Keratinocyte (primary cell): ENCODE data around the gene EXOC3L2. TPM values are rescaled to one million over a fixed set of nuclear protein-coding genes. Genes with fewer than 3 reads are reported as not detected.
A peak's percentile ranks its signal among the peaks of the same experiment; 100 is the strongest.

ENCODE experiments used
- DNase-seq: peaks from one replicate; pipeline ENCODE4 v3.0.0-alpha.2; 2011; ENCODE audit warnings: low read depth, missing footprints, low spot score
- FAIRE-seq: peaks from 2 replicates; lab custom pipeline; 2011; peaks lifted over from hg19 to GRCh38; lab: Jason Lieb, UNC
- H2AFZ ChIP-seq: 2 replicates; pipeline ENCODE4 v1.6.0; 2012; ENCODE audit warnings: low read length, control low read depth, inconsistent platforms; ENCODE audit not compliant: control insufficient read depth
- H3K27ac ChIP-seq: 2 replicates; pipeline ENCODE4 v1.5.1; 2011; ENCODE audit warnings: low read length; ENCODE audit not compliant: control insufficient read depth, insufficient read depth
- H3K27me3 ChIP-seq: 3 replicates; pipeline ENCODE4 v1.6.0; 2011; ENCODE audit warnings: low read length; ENCODE audit not compliant: control insufficient read depth, insufficient read depth; ENCODE audit errors: extremely low read depth
- H3K36me3 ChIP-seq, 2 experiments: 2 replicates in 1 of 2; 3 replicates in 1 of 2; pipeline ENCODE4 v1.5.1; 2011; ENCODE audit warnings: low read length in 2 of 2, mild to moderate bottlenecking in 1 of 2; ENCODE audit not compliant: control insufficient read depth in 2 of 2, insufficient read depth in 2 of 2; ENCODE audit errors: extremely low read depth in 1 of 2
- H3K4me1 ChIP-seq: 3 replicates; pipeline ENCODE4 v1.5.1; 2011; ENCODE audit warnings: low read length; ENCODE audit not compliant: control insufficient read depth, insufficient read depth; ENCODE audit errors: extremely low read depth
- H3K4me2 ChIP-seq: 3 replicates; pipeline ENCODE4 v1.6.0; 2011; ENCODE audit warnings: low read depth, low read length; ENCODE audit not compliant: control insufficient read depth, insufficient read depth; ENCODE audit errors: extremely low read depth
- H3K4me3 ChIP-seq, 3 experiments: fragments of 200-600 bp in 1 of 3; sonication (generic) in 1 of 3; 2 replicates in 2 of 3; 3 replicates in 1 of 3; pipeline ENCODE4 v1.5.1; 2011 to 2016; ENCODE audit warnings: low read length in 3 of 3, mild to moderate bottlenecking in 3 of 3, control low read depth in 2 of 3, inconsistent platforms in 1 of 3, low read depth in 1 of 3, mixed read lengths in 1 of 3, mixed run types in 1 of 3, moderate library complexity in 1 of 3; ENCODE audit not compliant: control insufficient read depth in 2 of 3, insufficient read depth in 2 of 3; ENCODE audit errors: extremely low read depth in 1 of 3
- H3K79me2 ChIP-seq: 2 replicates; pipeline ENCODE4 v1.6.0; 2012; ENCODE audit warnings: low read length; ENCODE audit not compliant: control insufficient read depth, insufficient read depth
- H3K9ac ChIP-seq: 3 replicates; pipeline ENCODE4 v1.6.0; 2011; ENCODE audit warnings: low read length; ENCODE audit not compliant: control insufficient read depth, insufficient read depth; ENCODE audit errors: extremely low read depth
- H3K9me1 ChIP-seq: 3 replicates; pipeline ENCODE4 v1.6.0; 2011; ENCODE audit warnings: low read length; ENCODE audit not compliant: control insufficient read depth, insufficient read depth; ENCODE audit errors: extremely low read depth
- H3K9me3 ChIP-seq: 2 replicates; pipeline ENCODE4 v1.5.1; 2012; ENCODE audit warnings: low read depth, low read length; ENCODE audit not compliant: control insufficient read depth
- H4K20me1 ChIP-seq: 3 replicates; pipeline ENCODE4 v1.6.0; 2011; ENCODE audit warnings: low read length; ENCODE audit not compliant: control insufficient read depth, insufficient read depth; ENCODE audit errors: extremely low read depth
- EZH2 ChIP-seq: IDR thresholded peaks from one replicate; pipeline ENCODE4 v1.6.1; 2012; ENCODE audit warnings: inconsistent platforms, mild to moderate bottlenecking, low read length, moderate library complexity
- dilution Hi-C: fragments of 300-500 bp; cut with MboI; formaldehyde crosslinking; loops from one replicate; pipeline ENCODE4 v1.7.0; 2020; ENCODE audit warnings: low sequenced_read_pairs; ENCODE audit not compliant: extremely low pct_ligation_motif_present
- polyA plus RNA-seq, 5 experiments: library from polyadenylated mRNA; depleted of rRNA in 3 of 5; stranded (reverse) in 3 of 5; stranded (forward) in 1 of 5; unstranded in 1 of 5; fragments of >200 nt; gene quantifications; 1 replicate in 1 of 5; 2 replicates in 3 of 5; 3 replicates in 1 of 5; pipeline versions ENCODE4 v1.2.1 to v1.2.3, GENCODE V29; 2011 to 2012; ENCODE audit warnings: missing spikeins in 2 of 5, low read depth in 1 of 5, low replicate concordance in 1 of 5
- TF ChIP-seq, protein P1 (sequence below), 3 experiments: IDR thresholded peaks in 1 of 3; conservative IDR thresholded peaks in 1 of 3; optimal IDR thresholded peaks in 1 of 3; 2 replicates in 2 of 3; 3 replicates in 1 of 3; pipeline versions ENCODE3 to v1.5.1; 2011; ENCODE audit warnings: low read length in 3 of 3, mild to moderate bottlenecking in 3 of 3, moderate library complexity in 2 of 3, control low read depth in 1 of 3, inconsistent platforms in 1 of 3; ENCODE audit not compliant: insufficient read depth in 2 of 3; ENCODE audit errors: extremely low read depth in 1 of 3

Gene EXOC3L2
- polyA plus RNA-seq, 1 donor (not counting 4 experiments of a cell fraction or from before 2014, with no cell fraction given): 0.08 TPM

DNA sequence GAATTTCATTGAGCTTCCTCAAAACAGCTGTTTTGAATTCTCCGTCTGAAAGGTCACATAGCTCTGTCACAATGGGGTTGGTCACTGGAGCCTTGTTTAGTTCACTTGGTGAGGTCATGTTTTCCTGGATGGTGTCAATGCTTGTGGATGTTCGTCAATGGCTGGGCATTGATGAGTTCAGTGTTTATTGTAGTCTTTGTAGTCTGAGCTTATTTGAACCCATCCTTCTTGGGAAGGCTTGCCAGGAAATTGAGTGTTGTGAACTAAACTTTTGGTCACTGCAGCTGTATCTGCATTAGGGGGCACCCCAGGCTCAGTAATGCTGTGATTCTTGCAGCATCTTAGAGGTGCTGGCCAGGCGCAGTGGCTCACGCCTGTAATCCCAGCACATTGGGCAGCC, 44.6 kb downstream of the EXOC3L2 start:
- no peaks in the 10 kb centered on the region for H4K20me1 ChIP-seq
- H3K9ac ChIP-seq: no peak overlapping the region
- no peak for TF ChIP-seq EZH2
- TF ChIP-seq, protein P1, sequence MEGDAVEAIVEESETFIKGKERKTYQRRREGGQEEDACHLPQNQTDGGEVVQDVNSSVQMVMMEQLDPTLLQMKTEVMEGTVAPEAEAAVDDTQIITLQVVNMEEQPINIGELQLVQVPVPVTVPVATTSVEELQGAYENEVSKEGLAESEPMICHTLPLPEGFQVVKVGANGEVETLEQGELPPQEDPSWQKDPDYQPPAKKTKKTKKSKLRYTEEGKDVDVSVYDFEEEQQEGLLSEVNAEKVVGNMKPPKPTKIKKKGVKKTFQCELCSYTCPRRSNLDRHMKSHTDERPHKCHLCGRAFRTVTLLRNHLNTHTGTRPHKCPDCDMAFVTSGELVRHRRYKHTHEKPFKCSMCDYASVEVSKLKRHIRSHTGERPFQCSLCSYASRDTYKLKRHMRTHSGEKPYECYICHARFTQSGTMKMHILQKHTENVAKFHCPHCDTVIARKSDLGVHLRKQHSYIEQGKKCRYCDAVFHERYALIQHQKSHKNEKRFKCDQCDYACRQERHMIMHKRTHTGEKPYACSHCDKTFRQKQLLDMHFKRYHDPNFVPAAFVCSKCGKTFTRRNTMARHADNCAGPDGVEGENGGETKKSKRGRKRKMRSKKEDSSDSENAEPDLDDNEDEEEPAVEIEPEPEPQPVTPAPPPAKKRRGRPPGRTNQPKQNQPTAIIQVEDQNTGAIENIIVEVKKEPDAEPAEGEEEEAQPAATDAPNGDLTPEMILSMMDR (optimal IDR thresholded peaks at IDR 0.05 in 1 of 3, IDR thresholded peaks at IDR 0.05 in 1 of 3, conservative IDR thresholded peaks at IDR 0.05 in 1 of 3; ENCODE audit: extremely low read depth in 1 of 3, insufficient read depth in 2 of 3, low read length in 3 of 3): peak in 2 of 3 experiments; percentile 27 to 66
- H3K27ac ChIP-seq: no peak overlapping the region
- no peaks in the 10 kb centered on the region for H3K36me3 ChIP-seq
- dilution Hi-C loops: no loop called here
- H3K4me1 ChIP-seq: peaks cover 7% of the 10 kb centered on the region
- H3K9me1 ChIP-seq: no peaks in the 10 kb centered on the region
- no peak overlapping the region for H3K4me2 ChIP-seq
- no peaks in the 10 kb centered on the region for H3K27me3 ChIP-seq
- FAIRE-seq: no peak
- H3K79me2 ChIP-seq: no peaks in the 10 kb centered on the region
- H3K4me3 ChIP-seq: no peak overlapping the region
- DNase-seq: no peak
- no peaks in the 10 kb centered on the region for H3K9me3 ChIP-seq
- no peak overlapping the region for H2AFZ ChIP-seq

DNA sequence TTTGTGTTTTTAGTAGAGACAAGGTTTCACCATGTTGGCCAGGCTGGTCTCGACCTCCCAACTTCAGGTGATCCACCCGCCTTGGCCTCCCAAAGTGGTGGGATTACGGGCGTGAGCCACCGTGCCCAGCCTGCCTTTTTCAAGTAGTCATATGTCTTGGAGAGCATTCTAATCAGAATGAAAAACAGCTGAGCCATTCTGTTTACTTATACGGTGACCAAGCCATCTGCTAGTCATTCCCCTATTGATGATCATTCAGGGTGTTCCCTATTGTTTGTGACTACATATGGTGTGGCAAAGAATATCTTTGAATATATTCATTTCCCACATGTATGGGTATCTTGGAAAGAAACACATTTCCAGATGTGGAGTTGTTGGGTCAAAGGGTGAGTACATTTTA, 49.4 kb downstream of the EXOC3L2 start:
- Histone ChIP-seq H4K20me1 (no peaks in the 10 kb centered on the region), H3K36me3 (no peaks in the 10 kb centered on the region), H3K9me3 (no peaks in the 10 kb centered on the region), H3K9me1 (no peaks in the 10 kb centered on the region), H3K79me2 (no peaks in the 10 kb centered on the region), H3K27me3 (no peaks in the 10 kb centered on the region), H3K4me1 (peaks cover 4% of the 10 kb centered on the region), H3K9ac (no peak overlapping the region), H2AFZ (no peak overlapping the region), H3K27ac (no peak overlapping the region), H3K4me3 (no peak overlapping the region), H3K4me2 (no peak overlapping the region)
- TF ChIP-seq, protein P1 (optimal IDR thresholded peaks at IDR 0.05 in 1 of 3, IDR thresholded peaks at IDR 0.05 in 1 of 3, conservative IDR thresholded peaks at IDR 0.05 in 1 of 3; ENCODE audit: extremely low read depth in 1 of 3, insufficient read depth in 2 of 3, low read length in 3 of 3): no peak
- no peak for TF ChIP-seq EZH2
- DNase-seq (no peak), FAIRE-seq (no peak)
- dilution Hi-C loops: no loop called here
